IMR-90 (cell line): Measurements from ENCODE around the gene ADAM12. TPM values are rescaled to one million over a fixed set of nuclear protein-coding genes. Genes with fewer than 3 reads are reported as not detected.

Experiments used
- ATAC-seq: fragments of 200-7000 bp; cut with Tn5 transposase; 2 replicates; pipeline ENCODE4 v1.9.1; 2020; ENCODE audit warnings: low read depth, mild to moderate bottlenecking, moderate library complexity
- BruUV-seq: library from RNA; stranded (reverse); fragments of 400-500 nt; replicated peaks from 2 replicates; lab custom pipeline; 2021; lab: Mats Ljungman, UMichigan
- CTCF ChIA-PET: fragments of 300-600 bp; formaldehyde crosslinking; extraction: SDS; loops from one replicate; lab custom pipeline; 2021; ENCODE audit warnings: antibody characterized with exemption; lab: Yijun Ruan, JAX
- POLR2A ChIA-PET: fragments of 300-600 bp; sonication (Branson Sonifier 250); formaldehyde crosslinking; loops from one replicate; lab custom pipeline; 2022; ENCODE audit warnings: antibody characterized with exemption; ENCODE audit not compliant: unreplicated experiment; lab: Charles Lee
- DNase-seq: peaks from one replicate; pipeline ENCODE4 v3.0.0; 2013
- H2AFZ ChIP-seq: replicated peaks from 2 replicates; pipeline ENCODE3; 2013; ENCODE audit warnings: low read length, mild to moderate bottlenecking; ENCODE audit not compliant: poor library complexity
- H2AK5ac ChIP-seq: 2 replicates; pipeline ENCODE4 v1.6.1; 2013; ENCODE audit warnings: low read depth, low read length, inconsistent platforms
- H2AK9ac ChIP-seq: replicated peaks from 2 replicates; pipeline ENCODE3; 2013; ENCODE audit warnings: mild to moderate bottlenecking, low read depth, low read length, moderate library complexity; ENCODE audit not compliant: poor library complexity
- H2BK120ac ChIP-seq: 2 replicates; pipeline ENCODE4 v1.6.1; 2013; ENCODE audit warnings: low read depth, low read length, inconsistent platforms
- H2BK15ac ChIP-seq: 3 replicates; pipeline ENCODE4 v1.6.1; 2013; ENCODE audit warnings: low read depth, low read length, inconsistent platforms
- H2BK20ac ChIP-seq: 2 replicates; pipeline ENCODE4 v1.6.1; 2013; ENCODE audit warnings: low read depth, mild to moderate bottlenecking, inconsistent platforms, low read length, moderate library complexity
- H2BK5ac ChIP-seq: 2 replicates; pipeline ENCODE4 v1.6.1; 2013; ENCODE audit warnings: mild to moderate bottlenecking, low read depth, low read length, inconsistent platforms; ENCODE audit not compliant: poor library complexity, severe bottlenecking
- H3K14ac ChIP-seq: replicated peaks from 2 replicates; pipeline ENCODE4 v1.6.1; 2013; ENCODE audit warnings: low read depth, low read length, inconsistent platforms
- H3K18ac ChIP-seq: 2 replicates; pipeline ENCODE4 v1.6.1; 2013; ENCODE audit warnings: low read depth, low read length, control low read depth
- H3K23ac ChIP-seq: 2 replicates; pipeline ENCODE4 v1.6.1; 2013; ENCODE audit warnings: low read depth, low read length, inconsistent platforms
- H3K27ac ChIP-seq: 2 replicates; pipeline ENCODE4 v1.5.1; 2013; ENCODE audit warnings: mild to moderate bottlenecking, control low read depth, low read length; ENCODE audit not compliant: insufficient read depth
- H3K27me3 ChIP-seq: 2 replicates; pipeline ENCODE4 v1.6.1; 2013; ENCODE audit warnings: low read length; ENCODE audit not compliant: control insufficient read depth, insufficient read depth
- H3K36me3 ChIP-seq: 2 replicates; pipeline ENCODE4 v1.6.1; 2013; ENCODE audit warnings: low read length, mixed read lengths; ENCODE audit not compliant: control insufficient read depth, insufficient read depth
- H3K4ac ChIP-seq: 2 replicates; pipeline ENCODE4 v1.6.1; 2013; ENCODE audit warnings: low read depth, low read length, inconsistent platforms
- H3K4me1 ChIP-seq: 2 replicates; pipeline ENCODE4 v1.6.1; 2013; ENCODE audit warnings: low read length, mixed read lengths; ENCODE audit not compliant: control insufficient read depth, insufficient read depth
- H3K4me2 ChIP-seq: 2 replicates; pipeline ENCODE4 v1.6.1; 2013; ENCODE audit warnings: low read depth, mild to moderate bottlenecking, control low read depth, low read length, moderate library complexity
- H3K4me3 ChIP-seq: 2 replicates; pipeline ENCODE4 v1.5.1; 2013; ENCODE audit warnings: low read depth, mild to moderate bottlenecking, control low read depth, low read length, moderate library complexity; ENCODE audit not compliant: insufficient read depth
- H3K56ac ChIP-seq: 2 replicates; pipeline ENCODE4 v1.6.1; 2013; ENCODE audit warnings: low read length, inconsistent platforms; ENCODE audit not compliant: insufficient read depth; ENCODE audit errors: extremely low read depth
- H3K79me1 ChIP-seq, 2 experiments: 2 replicates each; pipeline ENCODE4 v1.6.1; 2013; ENCODE audit warnings: low read length in 2 of 2, inconsistent platforms in 1 of 2, low read depth in 1 of 2
- H3K9ac ChIP-seq: 2 replicates; pipeline ENCODE4 v1.6.1; 2013; ENCODE audit warnings: low read depth, low read length, control low read depth
- H3K9me1 ChIP-seq: 2 replicates; pipeline ENCODE4 v1.6.1; 2013; ENCODE audit warnings: low read length, inconsistent platforms; ENCODE audit not compliant: insufficient read depth
- H3K9me3 ChIP-seq: 2 replicates; pipeline ENCODE4 v1.6.1; 2013; ENCODE audit warnings: low read length; ENCODE audit not compliant: control insufficient read depth, insufficient read depth
- H4K20me1 ChIP-seq: 2 replicates; pipeline ENCODE4 v1.6.1; 2013; ENCODE audit warnings: low read length, inconsistent platforms; ENCODE audit not compliant: insufficient read depth
- H4K5ac ChIP-seq: 2 replicates; pipeline ENCODE4 v1.6.1; 2013; ENCODE audit warnings: mild to moderate bottlenecking, low read depth, low read length, control low read depth
- H4K8ac ChIP-seq, 2 experiments: 2 replicates each; pipeline ENCODE4 v1.6.1; 2013; ENCODE audit warnings: low read depth in 2 of 2, low read length in 2 of 2, control low read depth in 1 of 2, inconsistent platforms in 1 of 2
- H4K91ac ChIP-seq: 2 replicates; pipeline ENCODE4 v1.6.1; 2013; ENCODE audit warnings: low read depth, low read length, inconsistent platforms; ENCODE audit not compliant: insufficient read depth
- BHLHE40 ChIP-seq: fragments of 150-350 bp; IDR thresholded peaks from 2 replicates; pipeline ENCODE4 v1.6.1; 2016; ENCODE audit warnings: mild to moderate bottlenecking, low read depth, low read length
- CEBPB ChIP-seq: IDR thresholded peaks from 2 replicates; pipeline ENCODE4 v1.6.1; 2012; ENCODE audit warnings: low read depth, low read length, improper control_type of control experiment
- CHD1 ChIP-seq: IDR thresholded peaks from 2 replicates; pipeline ENCODE4 v1.6.1; 2012; ENCODE audit warnings: low read depth, low read length, improper control_type of control experiment
- FOS ChIP-seq: fragments of 150-350 bp; IDR thresholded peaks from 2 replicates; pipeline ENCODE4 v1.6.1; 2016; ENCODE audit warnings: low read depth, low read length
- MAFK ChIP-seq: IDR thresholded peaks from 2 replicates; pipeline ENCODE4 v1.6.1; 2012; ENCODE audit warnings: low read depth, low read length, improper control_type of control experiment
- MAZ ChIP-seq: IDR thresholded peaks from 2 replicates; pipeline ENCODE4 v1.6.1; 2012; ENCODE audit warnings: low read depth, mild to moderate bottlenecking, low read length, improper control_type of control experiment, moderate library complexity, borderline replicate concordance
- MXI1 ChIP-seq: IDR thresholded peaks from 2 replicates; pipeline ENCODE4 v1.6.1; 2012; ENCODE audit warnings: low read depth, mild to moderate bottlenecking, low read length, moderate library complexity, borderline replicate concordance
- NFE2L2 ChIP-seq: fragments of 150-350 bp; IDR thresholded peaks from 2 replicates; pipeline ENCODE4 v1.6.1; 2016; ENCODE audit warnings: low read depth, mild to moderate bottlenecking, low read length
- POLR2A ChIP-seq: IDR thresholded peaks from 2 replicates; pipeline ENCODE4 v1.6.1; 2012; ENCODE audit warnings: mild to moderate bottlenecking, low read depth, low read length
- RAD21 ChIP-seq: IDR thresholded peaks from 2 replicates; pipeline ENCODE4 v1.6.1; 2012; ENCODE audit warnings: low read length, improper control_type of control experiment
- RCOR1 ChIP-seq: IDR thresholded peaks from 2 replicates; pipeline ENCODE4 v1.6.1; 2012; ENCODE audit warnings: mild to moderate bottlenecking, low read length, improper control_type of control experiment; ENCODE audit not compliant: insufficient replicate concordance
- RFX5 ChIP-seq: IDR thresholded peaks from 2 replicates; pipeline ENCODE4 v1.8.0; 2012; ENCODE audit warnings: low read depth, mild to moderate bottlenecking, low read length, moderate library complexity
- SMC3 ChIP-seq: fragments of 150-350 bp; IDR thresholded peaks from 2 replicates; pipeline ENCODE4 v1.6.1; 2016; ENCODE audit warnings: low read depth, mild to moderate bottlenecking, antibody characterized with exemption, low read length, moderate library complexity
- WGBS, 2 experiments: methylation state at CpG; one replicate each; pipeline versions ENCODE4 v1.1.5 to v1.1.7; 2013; ENCODE audit warnings: missing lambda C conversion rate in 2 of 2; ENCODE audit not compliant: insufficient read length in 1 of 2; ENCODE audit errors: extremely low coverage in 2 of 2; 5-methylcytosine and 5-hydroxymethylcytosine counted together
- dilution Hi-C: fragments of 300-500 bp; cut with HindIII; formaldehyde crosslinking; loops from one replicate; pipeline ENCODE4 v1.14.3; 2018; ENCODE audit warnings: low sequenced_read_pairs; ENCODE audit not compliant: unreplicated experiment
- in situ Hi-C: fragments of 300-500 bp; cut with MboI; formaldehyde crosslinking; loops from 3 replicates; pipeline ENCODE4 v1.14.3; 2019; ENCODE audit warnings: low sequenced_read_pairs, inconsistent platforms, mixed read lengths
- intact Hi-C: fragments of 100-400 bp; cut with micrococcal nuclease; formaldehyde crosslinking; loops from 2 replicates; pipeline ENCODE4 v1.10.0; 2022
- polyA plus RNA-seq, 3 experiments: library from polyadenylated mRNA; depleted of rRNA; stranded (reverse); fragments of >200 nt; gene quantifications; 2 replicates each; pipeline ENCODE4 v1.2.3, GENCODE V29; 2012; ENCODE audit warnings: low replicate concordance in 1 of 3
- total RNA-seq: library from RNA; depleted of rRNA; stranded (reverse); fragments of >200 nt; gene quantifications from 2 replicates; pipeline ENCODE4 v1.2.3, GENCODE V29; 2012
- TF ChIP-seq, protein P1 (sequence below): conservative IDR thresholded peaks from 2 replicates; pipeline ENCODE4 v1.5.1; 2012; ENCODE audit warnings: mild to moderate bottlenecking, low read depth, low read length, improper control_type of control experiment
- TF ChIP-seq, protein P2 (sequence below): fragments of 150-350 bp; IDR thresholded peaks from 2 replicates; pipeline ENCODE4 v1.6.1; 2017; ENCODE audit warnings: mild to moderate bottlenecking, antibody characterized with exemption, low read length, low read depth
- TF ChIP-seq, protein P3 (sequence below): fragments of 150-350 bp; IDR thresholded peaks from 2 replicates; pipeline ENCODE4 v1.6.1; 2016; ENCODE audit warnings: low read depth, mild to moderate bottlenecking, low read length, moderate library complexity, borderline replicate concordance

The ADAM12 gene
- total and polyA plus RNA-seq, 2 of the 4 experiments (the other 2 are of a cell fraction), result 9.6 to 10.2 TPM

DNA sequence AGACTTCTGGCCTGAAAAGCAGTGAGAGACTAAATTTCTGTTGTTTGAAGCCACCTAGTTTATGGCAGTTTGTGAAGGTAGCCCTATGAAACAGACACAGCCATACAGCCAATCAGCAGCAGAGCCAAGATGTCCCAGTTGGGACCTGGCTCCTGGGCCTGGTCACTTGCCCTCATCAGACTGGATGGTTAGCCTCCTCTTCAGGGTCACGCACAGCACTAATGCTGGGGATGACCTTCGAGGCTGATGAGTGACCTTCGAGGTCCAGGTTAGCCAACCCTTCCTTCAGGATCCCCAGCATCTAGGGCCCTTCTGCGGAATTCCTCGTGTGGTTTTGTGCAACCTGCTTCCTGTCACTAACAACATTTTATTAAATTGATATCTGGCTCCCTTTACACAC is 262.3 kb downstream of the ADAM12 start:
- Histone ChIP-seq H3K4me3 (no peak overlapping the region), H2BK120ac (no peak overlapping the region), H3K79me1 (no peaks in the 10 kb centered on the region), H3K4me2 (no peak overlapping the region), H3K4ac (no peak overlapping the region), H3K4me1 (peaks cover 2% of the 10 kb centered on the region; the same call in 1 of the 2 replicates), H2AK5ac (no peak overlapping the region), H3K27ac (no peak overlapping the region), H3K23ac (no peak overlapping the region), H2BK20ac (no peak overlapping the region), H3K56ac (no peak overlapping the region), H4K20me1 (no peaks in the 10 kb centered on the region), H2BK5ac (no peak overlapping the region), H4K5ac (no peak overlapping the region), H3K9me3 (no peaks in the 10 kb centered on the region), H2BK15ac (no peak overlapping the region), H3K9ac (no peak overlapping the region), H3K36me3 (no peaks in the 10 kb centered on the region), H4K91ac (no peak overlapping the region), H2AFZ (no peak overlapping the region), H3K18ac (no peak overlapping the region), H3K9me1 (peaks cover 5% of the 10 kb centered on the region; the same call in 1 of the 2 replicates), H2AK9ac (no peak overlapping the region), H4K8ac (no peak overlapping the region), H3K14ac (no peak overlapping the region), H3K27me3 (no peaks in the 10 kb centered on the region)
- no TSS peak for BruUV-seq
- dilution Hi-C loops, result no loop called here
- intact Hi-C loops, result no loop called here
- TF ChIP-seq FOS (no peak), CEBPB (no peak), MXI1 (no peak), BHLHE40 (no peak), POLR2A (no peak), NFE2L2 (no peak), SMC3 (no peak), RCOR1 (no peak), MAZ (no peak), CHD1 (no peak), MAFK (no peak), RFX5 (no peak), RAD21 (no peak)
- TF ChIP-seq, protein P1, sequence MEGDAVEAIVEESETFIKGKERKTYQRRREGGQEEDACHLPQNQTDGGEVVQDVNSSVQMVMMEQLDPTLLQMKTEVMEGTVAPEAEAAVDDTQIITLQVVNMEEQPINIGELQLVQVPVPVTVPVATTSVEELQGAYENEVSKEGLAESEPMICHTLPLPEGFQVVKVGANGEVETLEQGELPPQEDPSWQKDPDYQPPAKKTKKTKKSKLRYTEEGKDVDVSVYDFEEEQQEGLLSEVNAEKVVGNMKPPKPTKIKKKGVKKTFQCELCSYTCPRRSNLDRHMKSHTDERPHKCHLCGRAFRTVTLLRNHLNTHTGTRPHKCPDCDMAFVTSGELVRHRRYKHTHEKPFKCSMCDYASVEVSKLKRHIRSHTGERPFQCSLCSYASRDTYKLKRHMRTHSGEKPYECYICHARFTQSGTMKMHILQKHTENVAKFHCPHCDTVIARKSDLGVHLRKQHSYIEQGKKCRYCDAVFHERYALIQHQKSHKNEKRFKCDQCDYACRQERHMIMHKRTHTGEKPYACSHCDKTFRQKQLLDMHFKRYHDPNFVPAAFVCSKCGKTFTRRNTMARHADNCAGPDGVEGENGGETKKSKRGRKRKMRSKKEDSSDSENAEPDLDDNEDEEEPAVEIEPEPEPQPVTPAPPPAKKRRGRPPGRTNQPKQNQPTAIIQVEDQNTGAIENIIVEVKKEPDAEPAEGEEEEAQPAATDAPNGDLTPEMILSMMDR, result no peak
- TF ChIP-seq, protein P2, sequence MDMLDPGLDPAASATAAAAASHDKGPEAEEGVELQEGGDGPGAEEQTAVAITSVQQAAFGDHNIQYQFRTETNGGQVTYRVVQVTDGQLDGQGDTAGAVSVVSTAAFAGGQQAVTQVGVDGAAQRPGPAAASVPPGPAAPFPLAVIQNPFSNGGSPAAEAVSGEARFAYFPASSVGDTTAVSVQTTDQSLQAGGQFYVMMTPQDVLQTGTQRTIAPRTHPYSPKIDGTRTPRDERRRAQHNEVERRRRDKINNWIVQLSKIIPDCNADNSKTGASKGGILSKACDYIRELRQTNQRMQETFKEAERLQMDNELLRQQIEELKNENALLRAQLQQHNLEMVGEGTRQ, result no peak
- TF ChIP-seq, protein P3, sequence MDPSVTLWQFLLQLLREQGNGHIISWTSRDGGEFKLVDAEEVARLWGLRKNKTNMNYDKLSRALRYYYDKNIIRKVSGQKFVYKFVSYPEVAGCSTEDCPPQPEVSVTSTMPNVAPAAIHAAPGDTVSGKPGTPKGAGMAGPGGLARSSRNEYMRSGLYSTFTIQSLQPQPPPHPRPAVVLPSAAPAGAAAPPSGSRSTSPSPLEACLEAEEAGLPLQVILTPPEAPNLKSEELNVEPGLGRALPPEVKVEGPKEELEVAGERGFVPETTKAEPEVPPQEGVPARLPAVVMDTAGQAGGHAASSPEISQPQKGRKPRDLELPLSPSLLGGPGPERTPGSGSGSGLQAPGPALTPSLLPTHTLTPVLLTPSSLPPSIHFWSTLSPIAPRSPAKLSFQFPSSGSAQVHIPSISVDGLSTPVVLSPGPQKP, result no peak
- POLR2A ChIA-PET, result no interaction called here
- DNase-seq, result no peak
- CTCF ChIA-PET, result no interaction called here
- in situ Hi-C loops, result no loop called here
- 100% methylated on average over 3 of the region's 5 CpGs; no CpG with 5 or more reads in 1 of the 2 experiments for WGBS, 2 experiments
- ATAC-seq, result no peak
